Testis (tissue), 2 donors: ENCODE data around the gene NFIA.

Experiments
- CTCF ChIP-seq, 3 experiments: fragments of 450-650 bp in 2 of 3; fragments of 200-600 bp in 1 of 3; sonication (generic) in 1 of 3; IDR thresholded peaks; one replicate each; pipeline ENCODE4 v1.5.1; 2016 to 2019; ENCODE audit warnings: antibody characterized with exemption in 3 of 3, mild to moderate bottlenecking in 2 of 3, moderate library complexity in 1 of 3
- POLR2A ChIP-seq: fragments of 450-650 bp; IDR thresholded peaks from one replicate; pipeline ENCODE4 v1.6.1; 2017; ENCODE audit warnings: antibody characterized with exemption, mild to moderate bottlenecking, moderate library complexity

GRCh38 chr1:61247881-61248752, 165.8 kb downstream of the NFIA start:
- TF ChIP-seq CTCF (IDR thresholded peaks at IDR 0.05) (no peak), POLR2A (no peak)
